Type B pancreatic cell (in vitro differentiated cells): ENCODE data around the gene ALKBH3. TPM values are rescaled to one million over a fixed set of nuclear protein-coding genes. Genes with fewer than 3 reads are reported as not detected.
A peak's percentile ranks its signal among the peaks of the same experiment; 100 is the strongest.

Experiments
- DNase-seq: peaks from one replicate; pipeline ENCODE4 v3.0.0; 2021; ENCODE audit warnings: mixed read lengths; ENCODE audit not compliant: unreplicated experiment; ENCODE audit errors: extremely low spot score
- H3K27ac Mint-ChIP-seq: 2 replicates; pipeline ENCODE4 v1.8.0; 2021; ENCODE audit warnings: mild to moderate bottlenecking, mixed read lengths
- H3K27me3 Mint-ChIP-seq: 2 replicates; pipeline ENCODE4 v1.8.0; 2021; ENCODE audit warnings: mixed read lengths
- H3K36me3 Mint-ChIP-seq: 2 replicates; pipeline ENCODE4 v1.8.0; 2021; ENCODE audit warnings: mixed read lengths
- H3K4me1 Mint-ChIP-seq: one replicate; pipeline ENCODE4 v1.8.0; 2021; ENCODE audit warnings: mixed read lengths; ENCODE audit not compliant: unreplicated experiment
- H3K4me3 Mint-ChIP-seq: 2 replicates; pipeline ENCODE4 v1.8.0; 2021; ENCODE audit warnings: mild to moderate bottlenecking, mixed read lengths
- H3K9me3 Mint-ChIP-seq: 2 replicates; pipeline ENCODE4 v1.8.0; 2021; ENCODE audit warnings: mixed read lengths
- total RNA-seq: library from RNA; stranded (reverse); gene quantifications from 2 replicates; pipeline ENCODE4 v1.2.1, GENCODE V29; 2021; ENCODE audit warnings: low replicate concordance
- TF ChIP-seq, protein P1 (sequence below): fragments of 200-600 bp; sonication (generic); conservative IDR thresholded peaks from 2 replicates; pipeline ENCODE4 v1.5.0; 2021; ENCODE audit warnings: antibody characterized with exemption, mild to moderate bottlenecking

ALKBH3 gene
- total RNA-seq, 1 donor from 2014 or later: 27.3 TPM

DNA sequence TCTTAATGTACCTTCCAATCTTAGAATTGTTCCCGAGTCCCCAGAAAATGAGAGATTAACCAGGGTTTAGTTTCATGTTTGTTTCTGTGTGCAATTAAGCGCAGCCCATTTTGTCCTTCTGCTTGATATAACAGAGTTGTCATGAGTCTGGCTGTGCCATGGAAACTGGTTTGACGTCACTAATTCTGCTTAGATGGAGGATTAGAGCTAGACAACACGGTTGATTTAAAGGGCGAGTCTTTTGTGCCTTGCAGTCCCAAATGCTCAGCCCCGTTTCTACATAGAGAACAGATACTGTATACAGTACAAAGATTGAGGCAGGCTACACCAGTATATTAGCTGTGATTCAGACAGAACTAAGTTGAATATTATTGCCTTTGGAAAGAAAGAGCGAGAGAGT lies 45.5 kb upstream of the ALKBH3 start:
- TF ChIP-seq, protein P1, sequence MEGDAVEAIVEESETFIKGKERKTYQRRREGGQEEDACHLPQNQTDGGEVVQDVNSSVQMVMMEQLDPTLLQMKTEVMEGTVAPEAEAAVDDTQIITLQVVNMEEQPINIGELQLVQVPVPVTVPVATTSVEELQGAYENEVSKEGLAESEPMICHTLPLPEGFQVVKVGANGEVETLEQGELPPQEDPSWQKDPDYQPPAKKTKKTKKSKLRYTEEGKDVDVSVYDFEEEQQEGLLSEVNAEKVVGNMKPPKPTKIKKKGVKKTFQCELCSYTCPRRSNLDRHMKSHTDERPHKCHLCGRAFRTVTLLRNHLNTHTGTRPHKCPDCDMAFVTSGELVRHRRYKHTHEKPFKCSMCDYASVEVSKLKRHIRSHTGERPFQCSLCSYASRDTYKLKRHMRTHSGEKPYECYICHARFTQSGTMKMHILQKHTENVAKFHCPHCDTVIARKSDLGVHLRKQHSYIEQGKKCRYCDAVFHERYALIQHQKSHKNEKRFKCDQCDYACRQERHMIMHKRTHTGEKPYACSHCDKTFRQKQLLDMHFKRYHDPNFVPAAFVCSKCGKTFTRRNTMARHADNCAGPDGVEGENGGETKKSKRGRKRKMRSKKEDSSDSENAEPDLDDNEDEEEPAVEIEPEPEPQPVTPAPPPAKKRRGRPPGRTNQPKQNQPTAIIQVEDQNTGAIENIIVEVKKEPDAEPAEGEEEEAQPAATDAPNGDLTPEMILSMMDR: no peak
- H3K27me3 Mint-ChIP-seq: no peaks in the 10 kb centered on the region
- DNase-seq: no peak
- peaks cover 9% of the 10 kb centered on the region for H3K4me1 Mint-ChIP-seq
- H3K36me3 Mint-ChIP-seq: peaks cover 8% of the 10 kb centered on the region
- no peak overlapping the region for H3K4me3 Mint-ChIP-seq
- no peaks in the 10 kb centered on the region for H3K9me3 Mint-ChIP-seq
- H3K27ac Mint-ChIP-seq: peak overlapping the region; percentile 52

DNA sequence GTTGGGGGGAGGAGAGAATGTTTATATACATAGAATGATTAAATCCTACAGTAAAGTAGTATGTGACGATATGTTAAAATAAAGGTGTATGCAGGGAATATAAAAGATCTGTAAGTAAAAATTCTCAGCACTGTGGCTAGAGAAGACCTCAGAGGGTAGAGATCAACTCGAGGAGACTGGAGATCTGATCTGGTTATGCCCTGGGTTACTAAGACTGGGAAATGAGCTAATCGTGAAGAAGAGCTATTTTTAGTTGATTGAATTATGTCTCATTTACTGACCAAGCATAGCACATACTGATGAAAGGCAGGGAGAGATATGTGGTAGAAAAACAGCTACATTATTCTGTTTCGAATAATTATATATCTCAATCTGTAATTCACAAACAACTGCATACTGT lies 42.8 kb upstream of the ALKBH3 start:
- Mint-ChIP-seq H3K4me1 (peaks cover 9% of the 10 kb centered on the region), H3K9me3 (no peaks in the 10 kb centered on the region), H3K27ac (no peak overlapping the region), H3K36me3 (peaks cover 8% of the 10 kb centered on the region), H3K27me3 (no peaks in the 10 kb centered on the region), H3K4me3 (no peak overlapping the region)
- DNase-seq: no peak
- TF ChIP-seq, protein P1: no peak

DNA sequence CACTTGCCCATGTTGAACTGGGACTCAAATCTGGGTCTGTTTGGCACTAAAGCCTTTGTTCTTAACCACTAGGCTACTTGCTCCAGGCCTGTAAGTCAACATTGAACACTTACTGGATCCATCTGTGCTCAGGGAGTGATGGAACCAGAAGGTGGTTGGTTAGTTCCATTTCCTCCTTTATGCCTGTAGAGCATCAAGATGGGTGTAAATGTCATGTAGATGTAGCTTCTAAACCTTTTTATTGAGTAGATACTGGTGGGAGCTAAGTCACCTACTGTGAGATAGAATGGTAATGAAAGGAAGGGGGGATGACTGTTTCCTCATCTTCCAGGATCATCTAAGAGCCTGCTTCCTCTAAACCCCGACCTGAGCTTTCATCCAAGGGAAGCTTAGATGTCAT lies 38.6 kb upstream of the ALKBH3 start:
- no peaks in the 10 kb centered on the region for H3K9me3 Mint-ChIP-seq
- H3K4me3 Mint-ChIP-seq: no peak overlapping the region
- TF ChIP-seq, protein P1: no peak
- no peak for DNase-seq
- no peak overlapping the region for H3K27ac Mint-ChIP-seq
- no peaks in the 10 kb centered on the region for H3K4me1 Mint-ChIP-seq
- H3K27me3 Mint-ChIP-seq: no peaks in the 10 kb centered on the region
- H3K36me3 Mint-ChIP-seq: peaks cover 8% of the 10 kb centered on the region

DNA sequence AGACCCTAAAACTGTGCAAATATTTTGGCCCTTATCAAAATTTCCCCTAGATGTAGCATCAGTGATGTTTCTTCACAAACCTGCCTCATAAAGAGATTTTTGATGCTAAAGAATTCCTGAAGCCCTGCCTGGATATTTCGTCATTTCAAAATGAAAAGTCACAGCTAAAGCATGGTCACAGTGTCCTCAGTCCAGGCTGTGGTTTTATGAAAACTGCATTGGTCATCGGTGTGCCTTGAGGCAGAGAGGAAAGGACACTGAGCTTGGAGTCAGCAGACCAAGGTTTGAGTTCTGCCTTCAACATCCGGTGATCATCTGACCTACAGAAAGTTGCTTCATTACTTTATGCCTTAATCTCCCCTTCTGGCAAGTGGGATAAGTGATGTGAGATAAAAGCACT lies 34.8 kb upstream of the ALKBH3 start:
- H3K27me3 Mint-ChIP-seq: no peaks in the 10 kb centered on the region
- no peak overlapping the region for H3K4me3 Mint-ChIP-seq
- H3K27ac Mint-ChIP-seq: no peak overlapping the region
- H3K36me3 Mint-ChIP-seq: no peaks in the 10 kb centered on the region
- no peaks in the 10 kb centered on the region for H3K4me1 Mint-ChIP-seq
- no peak for DNase-seq
- no peaks in the 10 kb centered on the region for H3K9me3 Mint-ChIP-seq
- TF ChIP-seq, protein P1: no peak

DNA sequence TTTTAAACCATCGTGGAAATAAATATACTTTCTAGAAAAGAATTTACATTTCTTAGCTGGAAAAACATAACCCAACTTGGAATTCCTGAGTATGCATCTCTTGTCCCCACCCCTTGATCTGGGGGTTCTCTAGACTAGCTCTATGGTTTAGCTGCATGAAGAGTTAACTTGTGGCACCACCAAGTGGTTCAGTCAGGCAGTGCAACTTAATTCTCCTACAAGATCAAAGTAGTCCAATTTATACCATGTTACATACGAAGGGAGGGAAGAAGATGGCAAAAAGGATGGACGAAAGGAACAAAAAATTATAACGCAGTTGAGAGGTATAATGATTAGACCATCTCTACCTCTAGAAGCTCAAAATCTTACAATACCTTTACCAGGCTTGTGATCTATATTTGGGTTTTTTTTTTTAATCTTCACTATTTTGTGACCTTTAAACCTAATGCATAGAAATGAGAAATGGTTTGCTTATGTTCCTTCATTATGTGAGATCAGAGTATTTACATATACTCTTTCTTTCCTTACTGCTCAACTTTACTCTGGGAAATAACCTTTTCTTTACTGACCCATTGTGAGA lies 28.5 kb upstream of the ALKBH3 start:
- no peaks in the 10 kb centered on the region for H3K9me3 Mint-ChIP-seq
- H3K36me3 Mint-ChIP-seq: peaks cover 3% of the 10 kb centered on the region
- no peak overlapping the region for H3K4me3 Mint-ChIP-seq
- TF ChIP-seq, protein P1: peak; percentile 88
- no peaks in the 10 kb centered on the region for H3K27me3 Mint-ChIP-seq
- H3K27ac Mint-ChIP-seq: no peak overlapping the region
- DNase-seq: no peak
- H3K4me1 Mint-ChIP-seq: no peaks in the 10 kb centered on the region

DNA sequence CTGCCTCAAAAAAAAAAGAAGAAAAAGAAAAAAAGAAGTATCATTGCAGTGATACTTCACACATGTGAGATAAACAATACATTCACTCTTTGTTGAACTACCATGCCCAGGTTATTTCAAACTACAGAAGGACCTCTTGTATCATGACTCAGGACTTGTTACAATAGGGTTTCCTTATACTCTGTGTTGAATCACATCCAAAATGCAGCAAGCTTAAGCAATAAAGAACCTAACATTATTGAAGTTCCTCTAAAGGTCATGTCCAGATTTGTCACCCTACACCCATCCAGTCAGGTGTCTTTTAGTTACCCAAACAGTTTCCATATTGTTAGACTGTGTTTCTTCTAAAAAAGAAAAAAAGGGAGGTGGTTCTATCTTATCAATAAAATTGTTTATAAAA lies 26.9 kb upstream of the ALKBH3 start:
- no peak overlapping the region for H3K27ac Mint-ChIP-seq
- no peak for DNase-seq
- no peaks in the 10 kb centered on the region for H3K4me1 Mint-ChIP-seq
- no peaks in the 10 kb centered on the region for H3K9me3 Mint-ChIP-seq
- no peak overlapping the region for H3K4me3 Mint-ChIP-seq
- TF ChIP-seq, protein P1: no peak
- H3K36me3 Mint-ChIP-seq: peaks cover 3% of the 10 kb centered on the region
- H3K27me3 Mint-ChIP-seq: no peaks in the 10 kb centered on the region
